GM19035 (cell line): ENCODE data around the gene MKI67.
"Not testable (repeated sequence)": the region's sequence is repeated elsewhere in the genome, so short reads cannot be mapped to it uniquely, and the experiment has no call there.

Experiments
- ATAC-seq: cut with Tn5 transposase; IDR thresholded peaks from one replicate; pipeline ENCODE4 v1.9.1; 2021; ENCODE audit not compliant: unreplicated experiment

The MKI67 gene, protein sequence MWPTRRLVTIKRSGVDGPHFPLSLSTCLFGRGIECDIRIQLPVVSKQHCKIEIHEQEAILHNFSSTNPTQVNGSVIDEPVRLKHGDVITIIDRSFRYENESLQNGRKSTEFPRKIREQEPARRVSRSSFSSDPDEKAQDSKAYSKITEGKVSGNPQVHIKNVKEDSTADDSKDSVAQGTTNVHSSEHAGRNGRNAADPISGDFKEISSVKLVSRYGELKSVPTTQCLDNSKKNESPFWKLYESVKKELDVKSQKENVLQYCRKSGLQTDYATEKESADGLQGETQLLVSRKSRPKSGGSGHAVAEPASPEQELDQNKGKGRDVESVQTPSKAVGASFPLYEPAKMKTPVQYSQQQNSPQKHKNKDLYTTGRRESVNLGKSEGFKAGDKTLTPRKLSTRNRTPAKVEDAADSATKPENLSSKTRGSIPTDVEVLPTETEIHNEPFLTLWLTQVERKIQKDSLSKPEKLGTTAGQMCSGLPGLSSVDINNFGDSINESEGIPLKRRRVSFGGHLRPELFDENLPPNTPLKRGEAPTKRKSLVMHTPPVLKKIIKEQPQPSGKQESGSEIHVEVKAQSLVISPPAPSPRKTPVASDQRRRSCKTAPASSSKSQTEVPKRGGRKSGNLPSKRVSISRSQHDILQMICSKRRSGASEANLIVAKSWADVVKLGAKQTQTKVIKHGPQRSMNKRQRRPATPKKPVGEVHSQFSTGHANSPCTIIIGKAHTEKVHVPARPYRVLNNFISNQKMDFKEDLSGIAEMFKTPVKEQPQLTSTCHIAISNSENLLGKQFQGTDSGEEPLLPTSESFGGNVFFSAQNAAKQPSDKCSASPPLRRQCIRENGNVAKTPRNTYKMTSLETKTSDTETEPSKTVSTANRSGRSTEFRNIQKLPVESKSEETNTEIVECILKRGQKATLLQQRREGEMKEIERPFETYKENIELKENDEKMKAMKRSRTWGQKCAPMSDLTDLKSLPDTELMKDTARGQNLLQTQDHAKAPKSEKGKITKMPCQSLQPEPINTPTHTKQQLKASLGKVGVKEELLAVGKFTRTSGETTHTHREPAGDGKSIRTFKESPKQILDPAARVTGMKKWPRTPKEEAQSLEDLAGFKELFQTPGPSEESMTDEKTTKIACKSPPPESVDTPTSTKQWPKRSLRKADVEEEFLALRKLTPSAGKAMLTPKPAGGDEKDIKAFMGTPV (N-terminal part only)

DNA sequence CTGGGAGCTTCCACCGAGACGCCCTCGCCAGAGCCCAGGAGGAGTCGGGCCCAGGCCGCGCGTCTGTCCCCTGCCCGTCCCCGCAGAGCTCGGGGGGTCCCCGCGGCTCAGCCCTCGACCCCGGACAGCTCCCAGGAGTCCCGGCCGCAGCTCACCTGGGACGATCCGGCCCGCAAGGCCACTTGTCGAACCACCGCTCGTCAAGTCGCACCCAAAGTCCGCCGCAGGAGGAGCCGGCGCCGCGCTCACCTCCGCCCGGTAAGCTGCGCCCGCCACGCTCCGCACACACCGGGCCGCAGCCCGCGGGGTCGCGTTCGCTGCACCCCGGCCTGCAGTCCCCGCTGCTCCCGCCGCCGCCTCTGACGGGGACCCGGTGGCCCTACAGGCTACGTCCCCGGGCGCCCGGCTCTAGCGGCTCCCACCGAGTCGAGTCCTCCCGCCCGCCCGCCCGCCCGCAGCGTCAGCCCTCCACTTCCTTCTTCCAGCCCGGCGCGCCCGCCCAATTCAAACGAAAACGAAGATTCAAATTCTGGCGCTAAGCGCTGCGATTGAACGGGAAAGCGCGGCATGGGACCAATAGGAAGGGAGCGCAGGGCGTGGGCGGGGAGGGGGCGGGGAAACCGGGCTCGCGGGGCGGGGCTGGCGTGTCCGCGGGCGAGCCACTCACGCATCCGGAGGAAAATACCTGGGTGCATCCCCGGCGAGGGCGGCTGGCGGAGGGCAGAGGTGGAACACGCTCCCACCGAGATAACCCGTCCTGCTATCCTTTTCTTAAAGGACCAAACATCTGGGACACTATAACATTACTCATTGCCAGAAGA, at the start of gene MKI67:
Gene MKI67 (minus strand): TSS at position 480 of the 821 bp plus-strand sequence. CDS start 756 bp downstream, outside the sequence.
- peak; percentile 81 for ATAC-seq

GRCh38 chr10:128174581-128175559, 48.6 kb upstream of the MKI67 start:
- no peak for ATAC-seq

DNA sequence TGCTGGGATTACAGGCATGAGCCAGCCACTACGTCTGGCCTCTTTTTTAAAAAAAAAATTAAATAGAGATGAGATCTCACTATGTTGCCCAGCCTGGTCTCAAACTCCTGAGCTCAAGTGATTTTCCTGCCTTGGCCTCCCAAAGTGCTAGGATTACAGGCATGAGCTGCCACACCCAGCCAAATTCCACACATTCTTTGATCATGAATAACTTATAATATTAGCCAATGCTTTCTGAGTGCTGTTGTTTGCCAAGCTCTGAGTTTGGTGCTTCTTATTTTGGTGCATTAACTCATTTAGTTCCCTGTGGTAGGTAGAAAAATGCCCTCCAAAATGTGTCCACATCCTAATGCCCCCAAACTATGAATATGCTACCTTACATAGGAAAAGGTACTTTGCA, 47.2 kb upstream of the MKI67 start:
- no peak for ATAC-seq

- ATAC-seq, result no peak
These were observed 46.5 kb upstream of the MKI67 start for GRCh38 chr10:128172756-128173155.

DNA sequence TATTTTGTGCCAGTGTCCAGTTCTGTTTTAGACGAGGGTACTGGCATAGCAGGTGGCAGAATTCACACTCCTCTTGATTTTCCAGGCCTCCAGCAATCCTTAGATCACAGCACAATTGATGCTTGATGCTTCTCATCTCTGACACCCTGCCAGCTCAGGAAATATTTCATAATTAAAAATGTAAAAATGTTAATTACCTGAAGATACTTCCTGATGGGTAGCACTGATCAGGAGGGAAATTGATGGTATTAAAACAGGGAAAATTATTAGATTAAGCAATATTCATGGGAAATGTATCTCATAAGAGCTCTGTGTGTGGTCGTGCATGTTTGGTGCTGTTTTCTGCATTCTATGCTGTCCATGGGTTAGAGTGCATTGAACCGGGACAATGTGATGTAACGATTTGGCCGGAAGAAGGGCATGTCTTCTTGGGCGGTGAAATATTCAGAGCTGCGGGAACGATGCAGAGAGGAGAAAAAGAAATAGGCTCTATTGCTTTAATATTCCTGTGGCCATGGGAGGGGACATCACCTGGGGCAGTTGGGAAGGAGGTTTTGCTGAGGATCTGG, 43.7 kb upstream of the MKI67 start:
- ATAC-seq, result no peak

GRCh38 chr10:128167926-128168520, 41.8 kb upstream of the MKI67 start:
- no peak for ATAC-seq

DNA sequence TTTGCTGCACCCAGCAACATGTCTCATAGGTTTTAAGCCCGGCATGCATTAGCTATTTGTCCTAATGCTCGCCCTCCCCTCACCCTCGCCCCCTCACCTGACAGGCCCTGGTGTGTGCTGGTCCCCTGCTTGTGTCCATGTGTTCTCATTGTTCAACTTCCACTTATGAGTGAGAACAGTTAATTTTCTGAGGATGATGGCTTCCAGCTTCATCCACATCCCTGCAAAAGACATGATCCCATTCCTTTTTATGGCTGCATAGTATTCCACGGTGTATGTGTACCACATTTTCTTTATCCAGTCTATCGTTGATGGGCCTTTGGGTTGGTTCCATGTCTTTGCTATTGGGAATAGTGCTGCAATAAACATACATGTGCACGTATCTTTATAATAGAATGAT, 40.9 kb upstream of the MKI67 start:
- not testable (repeated sequence) for ATAC-seq

- no peak for ATAC-seq
These were observed 39.9 kb upstream of the MKI67 start for GRCh38 chr10:128166151-128166550.

DNA sequence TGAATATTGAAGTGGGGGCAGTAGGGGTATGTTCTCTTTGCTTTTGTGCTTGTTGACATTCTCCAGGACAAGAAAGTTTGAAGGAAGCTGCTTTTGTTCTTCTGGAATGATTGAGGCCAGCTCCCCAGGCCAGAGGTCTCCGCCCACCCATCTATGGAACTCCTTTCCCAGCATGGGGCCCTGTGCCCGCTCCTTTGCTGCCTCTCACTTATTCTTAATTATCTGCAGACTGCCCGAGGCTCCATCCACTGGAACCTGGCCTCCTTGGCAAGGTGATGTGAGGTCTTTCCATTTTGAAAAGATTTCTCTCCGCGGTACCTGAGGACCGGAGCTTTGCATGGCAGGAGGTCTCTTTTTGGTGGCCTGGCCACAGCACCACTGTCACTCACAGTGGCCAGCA, 39.3 kb upstream of the MKI67 start:
- ATAC-seq, result no peak

GRCh38 chr10:128163701-128164100, 37.5 kb upstream of the MKI67 start:
- no peak for ATAC-seq

DNA sequence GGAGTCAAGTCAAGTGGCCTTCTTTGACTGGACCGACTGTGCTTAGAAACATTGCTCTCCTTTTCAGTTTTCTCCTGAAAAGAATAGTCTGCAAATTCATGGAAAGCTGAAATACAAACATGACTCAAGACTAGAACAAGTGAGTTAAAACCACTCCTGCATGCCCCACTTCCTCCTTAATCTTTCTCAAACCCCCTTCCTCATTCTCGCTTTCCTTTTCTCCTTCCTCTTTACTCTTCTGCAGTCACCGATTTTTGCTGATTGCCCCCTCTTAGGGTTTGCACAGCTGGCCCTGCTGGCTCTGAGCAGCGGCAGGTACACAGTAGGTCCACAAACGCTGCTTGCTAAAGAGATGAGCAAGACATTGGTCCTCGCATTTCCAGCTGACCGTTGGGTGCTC, 34.8 kb upstream of the MKI67 start:
- ATAC-seq, result no peak

DNA sequence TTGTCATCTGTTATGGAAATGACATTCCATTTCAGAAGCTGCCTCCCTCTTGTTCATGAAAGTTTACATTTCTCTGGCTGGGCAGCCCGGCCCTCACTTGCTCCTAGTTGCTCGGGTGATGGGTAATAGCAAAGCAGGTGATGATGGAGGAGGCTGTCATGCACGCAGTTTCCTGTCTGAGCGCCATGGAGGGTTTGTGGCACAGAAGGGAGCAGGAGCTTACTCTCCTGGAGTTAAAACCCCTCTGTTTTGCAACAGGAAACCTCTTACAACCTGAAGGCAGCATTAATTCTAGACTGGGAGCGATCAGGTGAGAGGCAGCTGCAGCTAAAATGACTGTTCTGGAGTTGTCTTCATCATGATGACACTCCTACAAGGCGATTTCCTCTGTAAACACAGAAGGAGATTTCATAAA, 34.1 kb upstream of the MKI67 start:
- no peak for ATAC-seq

DNA sequence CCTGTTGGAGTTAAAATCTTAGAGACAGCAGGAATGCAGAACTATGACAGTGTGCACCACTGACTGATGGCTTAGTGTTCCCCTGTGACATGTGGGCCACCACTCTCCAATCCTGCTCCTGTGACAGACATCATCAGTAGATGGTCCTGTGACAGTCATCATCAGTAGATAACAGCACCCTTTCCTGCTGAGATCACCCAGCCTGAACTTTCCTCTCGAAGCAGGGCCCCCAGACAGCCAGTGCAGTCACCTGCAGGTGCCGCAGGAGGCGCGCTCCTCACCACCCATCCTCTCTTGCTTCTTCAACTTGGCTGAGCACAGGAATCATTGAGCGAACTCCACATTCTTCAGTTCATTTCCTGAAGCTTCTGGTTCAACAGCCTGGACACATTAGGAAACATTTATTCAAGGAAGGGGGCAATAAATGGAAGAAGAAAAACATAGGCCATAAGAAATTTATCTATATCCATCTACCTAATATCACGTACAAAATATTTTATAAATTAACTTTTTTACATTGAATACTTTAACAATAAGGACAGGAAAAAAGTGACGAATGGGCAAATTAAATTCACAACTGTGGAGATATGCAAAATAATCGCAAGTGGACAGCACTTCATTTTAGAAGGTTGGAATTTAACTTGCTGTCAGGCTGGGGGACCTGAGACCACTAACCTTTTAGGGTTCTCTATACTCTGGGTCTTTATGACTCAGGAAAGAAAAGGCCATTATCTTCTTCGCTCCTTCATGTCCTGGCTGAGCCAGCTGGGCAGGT, 32.0 kb upstream of the MKI67 start:
- ATAC-seq, result no peak

DNA sequence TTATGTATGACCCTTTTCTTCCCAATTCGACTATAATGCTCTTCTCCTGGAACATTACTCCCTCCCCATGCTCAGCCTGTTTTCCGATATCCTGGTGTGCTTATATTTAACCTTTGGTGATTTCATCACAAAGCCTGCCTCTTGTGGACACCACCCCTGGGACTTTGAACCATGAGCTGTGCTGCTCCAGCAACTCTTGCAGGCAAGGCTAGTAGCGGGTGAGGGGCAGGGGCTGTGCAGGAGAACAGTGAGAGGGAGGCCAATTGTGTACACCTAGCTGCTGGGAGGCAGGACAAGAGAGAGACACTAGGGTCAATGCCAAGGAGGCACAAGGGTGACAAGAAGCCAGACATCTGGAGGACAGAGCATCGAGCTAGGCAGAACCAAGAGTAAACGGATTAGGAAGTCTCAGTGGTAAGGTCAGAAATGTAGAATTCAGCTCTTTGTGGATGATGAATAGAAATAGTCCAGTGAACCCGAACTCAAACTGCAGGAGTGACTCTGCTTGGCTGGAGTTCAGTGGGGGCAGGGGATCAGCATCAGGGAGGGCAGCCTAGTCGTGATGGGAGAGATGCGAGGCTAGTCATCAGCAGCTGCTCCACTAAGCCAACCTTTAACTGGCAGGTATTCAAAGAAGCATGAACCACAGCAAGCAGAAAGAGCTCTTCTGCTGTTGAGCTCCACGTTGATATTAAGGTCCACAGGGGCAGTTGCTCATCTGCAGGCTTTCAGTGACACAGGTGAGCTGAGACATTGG, 31.0 kb upstream of the MKI67 start:
- no peak for ATAC-seq

DNA sequence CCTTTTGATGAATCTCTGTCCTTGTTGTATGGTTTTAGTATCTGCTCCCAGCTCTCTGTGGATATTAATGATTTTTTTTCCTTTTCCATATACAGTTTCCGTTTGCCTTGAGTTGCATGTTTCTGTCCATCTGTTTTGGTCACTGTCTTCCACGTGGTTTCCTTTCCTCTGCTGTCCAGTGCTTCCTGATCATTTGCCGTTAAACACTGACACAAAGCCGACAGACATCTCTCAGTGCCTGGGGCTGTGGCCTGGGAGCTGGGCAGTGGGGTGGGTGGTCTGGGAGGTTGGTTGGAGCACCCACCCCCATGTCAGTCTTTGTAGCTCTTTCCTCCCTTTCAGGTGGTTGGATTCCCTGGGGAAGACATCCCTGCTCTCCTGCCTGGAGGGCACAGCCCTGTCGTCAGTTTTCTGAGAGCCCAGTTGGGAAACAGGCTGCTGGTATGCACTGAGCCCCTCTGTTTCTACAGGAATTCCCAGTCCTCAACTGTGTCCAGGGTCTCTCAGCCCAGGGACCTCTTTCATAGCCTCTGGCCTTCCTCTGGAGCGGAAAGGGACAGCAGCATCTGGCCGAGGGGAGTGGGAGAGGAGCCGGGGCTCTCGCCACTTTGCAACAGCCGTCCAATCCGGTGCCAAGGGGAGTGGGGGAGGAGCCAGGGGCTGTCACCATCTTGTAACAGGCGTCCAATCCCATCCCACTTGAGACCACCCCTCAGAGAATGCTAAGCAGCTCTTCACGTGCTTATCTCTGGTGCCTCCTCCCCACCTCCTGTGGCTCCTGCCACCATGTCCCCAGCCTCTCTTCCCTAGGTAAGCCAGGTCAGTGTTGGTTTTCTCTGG, 26.7 kb upstream of the MKI67 start:
- no peak for ATAC-seq

DNA sequence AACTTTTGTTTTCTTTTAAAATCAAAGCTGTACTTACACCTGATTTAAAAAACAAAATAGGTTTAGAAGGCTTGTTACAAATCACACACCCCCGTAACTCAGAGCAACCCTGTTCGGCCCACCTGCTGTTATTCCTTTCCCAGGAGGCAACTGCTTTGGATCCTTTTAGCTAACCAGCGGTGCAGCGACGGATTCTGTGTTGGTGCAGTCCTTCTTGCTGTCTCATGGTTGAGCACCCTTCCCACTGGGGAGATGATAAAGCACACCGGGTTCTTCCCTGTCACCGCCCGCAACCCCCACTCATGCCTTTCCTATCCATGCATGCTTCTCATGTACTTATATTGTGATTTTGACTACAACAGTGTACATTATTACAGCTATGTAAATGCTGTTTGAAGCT, 24.8 kb upstream of the MKI67 start:
- no peak for ATAC-seq
